ENCODE results near the gene CYTH4.

DNA sequence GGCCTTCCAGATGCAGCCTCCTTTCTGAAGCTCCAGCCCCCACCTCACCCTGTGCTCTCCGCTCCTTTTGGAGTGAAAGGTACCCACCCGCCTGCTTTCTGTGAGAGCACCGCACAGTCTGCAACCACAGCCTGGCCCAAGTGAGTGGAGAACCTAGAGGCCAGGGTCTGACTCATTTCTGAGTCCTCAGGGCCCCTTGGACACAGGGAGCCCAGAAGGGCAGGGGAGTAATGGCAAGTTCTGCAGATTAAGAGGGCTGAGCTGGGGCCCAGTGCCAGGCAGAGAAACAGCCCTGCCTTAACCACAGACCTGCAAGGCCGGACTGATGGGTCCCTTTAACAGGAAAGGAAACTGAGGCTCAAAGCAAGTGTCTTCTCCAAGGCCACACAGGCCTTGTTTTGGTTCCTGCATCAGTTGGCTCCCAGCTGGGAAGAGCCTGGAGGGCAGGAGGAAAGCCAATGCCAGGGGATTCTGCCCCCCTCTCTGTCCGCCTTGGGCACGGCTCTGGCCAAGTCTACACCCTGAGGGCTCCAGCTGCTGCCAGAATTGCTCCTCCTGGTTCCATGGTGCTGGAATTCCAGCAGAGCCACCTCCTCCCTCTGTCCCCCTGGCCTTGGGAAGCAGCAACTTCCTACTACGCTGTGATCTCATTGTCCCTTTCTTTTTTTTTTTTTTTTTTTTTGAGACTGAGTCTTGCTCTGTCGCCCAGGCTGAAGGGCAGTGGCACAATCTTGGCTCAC lies 55.1 kb downstream of the CYTH4 start:
- no peak for TF ChIP-seq POLR2AphosphoS5 (IDR thresholded peaks at IDR 0.05; ENCODE audit: borderline replicate concordance, low read depth, low read length)
- no peak for TF ChIP-seq FOXP2 (optimal IDR thresholded peaks at IDR 0.05; ENCODE audit: control extremely low read depth, extremely low read length, insufficient read depth)
